Measurements from ENCODE around the gene PGM2L1. TPM values are rescaled to one million over a fixed set of nuclear protein-coding genes. Genes with fewer than 3 reads are reported as not detected.

PGM2L1 gene
- total RNA-seq, 3 donors from 2014 or later (not counting 1 experiment from before 2014, with no cell fraction given): 4.4 to 8.0 (median 6.6) TPM

- H3K9me3 Mint-ChIP-seq: no peaks in the 10 kb centered on the region
- Histone ChIP-seq H3K4me1 (ENCODE audit: control insufficient read depth, insufficient read depth, low read length) (no peaks in the 10 kb centered on the region), H3K4me3 (ENCODE audit: low read length) (no peak overlapping the region), H3K9me3 (ENCODE audit: control insufficient read depth, insufficient read depth, low read length) (no peaks in the 10 kb centered on the region), H3K27me3 (ENCODE audit: control insufficient read depth, insufficient read depth, low read length) (no peaks in the 10 kb centered on the region), H3K36me3 (ENCODE audit: control insufficient read depth, insufficient read depth, low read length) (peaks cover 19% of the 10 kb centered on the region), H3K27ac (ENCODE audit: low read length) (no peak overlapping the region)
- H3K4me1 Mint-ChIP-seq: no peaks in the 10 kb centered on the region
- DNase-seq: no peak
- no peaks in the 10 kb centered on the region for H3K27me3 Mint-ChIP-seq (ENCODE audit: low read depth in 2 of 2)
- H3K27ac Mint-ChIP-seq: no peak overlapping the region
- no peak overlapping the region for H3K4me3 Mint-ChIP-seq
- peaks cover 7% of the 10 kb centered on the region for H3K36me3 Mint-ChIP-seq
- 33% methylated on average over 1 of the region's 1 CpG for WGBS (ENCODE audit: insufficient coverage)
- intact Hi-C loops (cut with micrococcal nuclease): no loop called here
- ATAC-seq: no peak
- TF ChIP-seq CTCF (IDR thresholded peaks at IDR 0.05): no peak
These were observed 52.8 kb downstream of the PGM2L1 start for GRCh38 chr11:74345420-74345819.

GRCh38 chr11:74341921-74342320 lies 56.3 kb downstream of the PGM2L1 start:
- Histone ChIP-seq H3K9me3 (ENCODE audit: control insufficient read depth, insufficient read depth, low read length) (no peaks in the 10 kb centered on the region), H3K4me1 (ENCODE audit: control insufficient read depth, insufficient read depth, low read length) (no peaks in the 10 kb centered on the region), H3K27ac (ENCODE audit: low read length) (no peak overlapping the region), H3K27me3 (ENCODE audit: control insufficient read depth, insufficient read depth, low read length) (no peaks in the 10 kb centered on the region), H3K36me3 (ENCODE audit: control insufficient read depth, insufficient read depth, low read length) (peaks cover 26% of the 10 kb centered on the region), H3K4me3 (ENCODE audit: low read length) (no peak overlapping the region)
- Mint-ChIP-seq H3K27ac (no peak overlapping the region), H3K4me3 (no peak overlapping the region), H3K27me3 (ENCODE audit: low read depth in 2 of 2) (no peaks in the 10 kb centered on the region), H3K9me3 (no peaks in the 10 kb centered on the region), H3K36me3 (peaks cover 7% of the 10 kb centered on the region), H3K4me1 (no peaks in the 10 kb centered on the region)
- intact Hi-C loops (cut with micrococcal nuclease): no loop called here
- TF ChIP-seq CTCF (IDR thresholded peaks at IDR 0.05): no peak
- ATAC-seq (no peak), DNase-seq (no peak)
- WGBS (ENCODE audit: insufficient coverage): 83% methylated on average over 1 of the region's 1 CpG

- Histone ChIP-seq H3K36me3 (ENCODE audit: control insufficient read depth, insufficient read depth, low read length) (peaks cover 26% of the 10 kb centered on the region), H3K4me1 (ENCODE audit: control insufficient read depth, insufficient read depth, low read length) (no peaks in the 10 kb centered on the region), H3K27ac (ENCODE audit: low read length) (no peak overlapping the region), H3K4me3 (ENCODE audit: low read length) (no peak overlapping the region), H3K27me3 (ENCODE audit: control insufficient read depth, insufficient read depth, low read length) (no peaks in the 10 kb centered on the region), H3K9me3 (ENCODE audit: control insufficient read depth, insufficient read depth, low read length) (no peaks in the 10 kb centered on the region)
- Mint-ChIP-seq H3K4me3 (no peak overlapping the region), H3K27ac (no peak overlapping the region), H3K4me1 (no peaks in the 10 kb centered on the region), H3K9me3 (no peaks in the 10 kb centered on the region), H3K27me3 (ENCODE audit: low read depth in 2 of 2) (no peaks in the 10 kb centered on the region), H3K36me3 (peaks cover 3% of the 10 kb centered on the region)
- DNase-seq (no peak), ATAC-seq (no peak)
- intact Hi-C loops (cut with micrococcal nuclease): no loop called here
- no peak for TF ChIP-seq CTCF (IDR thresholded peaks at IDR 0.05)
These were observed 58.6 kb downstream of the PGM2L1 start for GRCh38 chr11:74339619-74340018.

GRCh38 chr11:74338963-74339362 lies 59.3 kb downstream of the PGM2L1 start:
- no peak overlapping the region for H3K4me3 Mint-ChIP-seq
- Histone ChIP-seq H3K4me3 (ENCODE audit: low read length) (no peak overlapping the region), H3K4me1 (ENCODE audit: control insufficient read depth, insufficient read depth, low read length) (no peaks in the 10 kb centered on the region), H3K27ac (ENCODE audit: low read length) (no peak overlapping the region), H3K36me3 (ENCODE audit: control insufficient read depth, insufficient read depth, low read length) (peaks cover 22% of the 10 kb centered on the region), H3K9me3 (ENCODE audit: control insufficient read depth, insufficient read depth, low read length) (no peaks in the 10 kb centered on the region), H3K27me3 (ENCODE audit: control insufficient read depth, insufficient read depth, low read length) (no peaks in the 10 kb centered on the region)
- TF ChIP-seq CTCF (IDR thresholded peaks at IDR 0.05): no peak
- H3K9me3 Mint-ChIP-seq: no peaks in the 10 kb centered on the region
- DNase-seq (no peak), ATAC-seq (no peak)
- intact Hi-C loops (cut with micrococcal nuclease): no loop called here
- no peaks in the 10 kb centered on the region for H3K36me3 Mint-ChIP-seq
- H3K27ac Mint-ChIP-seq: no peak overlapping the region
- H3K4me1 Mint-ChIP-seq: no peaks in the 10 kb centered on the region
- H3K27me3 Mint-ChIP-seq (ENCODE audit: low read depth in 2 of 2): no peaks in the 10 kb centered on the region
- 93% methylated on average over 5 of the region's 6 CpGs for WGBS (ENCODE audit: insufficient coverage)

Data from natural killer cell (primary cell).